Measurements from ENCODE around the gene GUCY2C.

The GUCY2C gene

GRCh38 chr12:14651371-14651770, 45.0 kb downstream of the GUCY2C start:
- no peak for DNase-seq (ENCODE audit: low spot score)
- no peak for TF ChIP-seq CTCF (IDR thresholded peaks at IDR 0.05)
- Histone ChIP-seq H3K27ac (no peak overlapping the region), H3K4me3 (no peak overlapping the region)

- DNase-seq (ENCODE audit: low spot score): no peak
- H3K27ac ChIP-seq: no peak overlapping the region
- H3K4me3 ChIP-seq: no peak overlapping the region
- no peak for TF ChIP-seq CTCF (IDR thresholded peaks at IDR 0.05)
Observed at GRCh38 chr12:14650789-14651188, 45.6 kb downstream of the GUCY2C start.

GRCh38 chr12:14647028-14647750, 49.2 kb downstream of the GUCY2C start:
- DNase-seq (ENCODE audit: low spot score): no peak
- TF ChIP-seq CTCF (IDR thresholded peaks at IDR 0.05): no peak
- Histone ChIP-seq H3K27ac (no peak overlapping the region), H3K4me3 (no peak overlapping the region)

GRCh38 chr12:14643251-14643650, 53.1 kb downstream of the GUCY2C start:
- no peak for TF ChIP-seq CTCF (IDR thresholded peaks at IDR 0.05)
- no peak for DNase-seq (ENCODE audit: low spot score)
- Histone ChIP-seq H3K27ac (no peak overlapping the region), H3K4me3 (no peak overlapping the region)

- TF ChIP-seq CTCF (IDR thresholded peaks at IDR 0.05): no peak
- DNase-seq (ENCODE audit: low spot score): no peak
- Histone ChIP-seq H3K27ac (no peak overlapping the region), H3K4me3 (no peak overlapping the region)
Observed at GRCh38 chr12:14638066-14638465, 58.3 kb downstream of the GUCY2C start.

- no peak for DNase-seq (ENCODE audit: low spot score)
- H3K27ac ChIP-seq: no peak overlapping the region
- no peak overlapping the region for H3K4me3 ChIP-seq
- TF ChIP-seq CTCF (IDR thresholded peaks at IDR 0.05): no peak
Observed at GRCh38 chr12:14635776-14636175, 60.6 kb downstream of the GUCY2C start.

GRCh38 chr12:14630793-14631192, 65.6 kb downstream of the GUCY2C start:
- Histone ChIP-seq H3K27ac (no peak overlapping the region), H3K4me3 (no peak overlapping the region)
- no peak for TF ChIP-seq CTCF (IDR thresholded peaks at IDR 0.05)
- DNase-seq (ENCODE audit: low spot score): no peak

Data from coronary artery (tissue), 2 donors.